ENCODE measurements around the gene CRIM1.

DNA sequence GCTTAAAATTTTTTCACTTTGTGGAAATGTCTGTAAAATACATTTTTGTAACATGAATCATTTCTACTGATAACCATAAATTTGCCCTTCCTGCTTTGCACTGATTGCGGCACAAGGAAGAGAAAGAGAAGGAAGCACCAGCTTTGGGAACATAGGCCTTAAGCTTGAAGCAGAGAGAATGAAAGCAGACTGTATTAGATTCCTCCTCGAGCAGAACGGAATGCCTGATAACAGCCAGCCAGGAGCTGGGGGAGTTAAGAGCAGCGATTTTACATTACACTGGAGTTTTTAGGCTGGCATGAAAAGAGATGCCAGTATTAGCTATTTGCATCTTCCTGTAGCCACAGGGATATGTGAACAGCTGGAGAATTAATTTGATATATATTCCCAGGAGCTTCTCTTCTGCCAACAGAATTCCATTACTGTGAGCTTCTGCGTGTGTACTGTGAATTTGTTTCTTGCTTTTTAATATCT is 33.5 kb downstream of the CRIM1 start:
- TF ChIP-seq, protein P1, sequence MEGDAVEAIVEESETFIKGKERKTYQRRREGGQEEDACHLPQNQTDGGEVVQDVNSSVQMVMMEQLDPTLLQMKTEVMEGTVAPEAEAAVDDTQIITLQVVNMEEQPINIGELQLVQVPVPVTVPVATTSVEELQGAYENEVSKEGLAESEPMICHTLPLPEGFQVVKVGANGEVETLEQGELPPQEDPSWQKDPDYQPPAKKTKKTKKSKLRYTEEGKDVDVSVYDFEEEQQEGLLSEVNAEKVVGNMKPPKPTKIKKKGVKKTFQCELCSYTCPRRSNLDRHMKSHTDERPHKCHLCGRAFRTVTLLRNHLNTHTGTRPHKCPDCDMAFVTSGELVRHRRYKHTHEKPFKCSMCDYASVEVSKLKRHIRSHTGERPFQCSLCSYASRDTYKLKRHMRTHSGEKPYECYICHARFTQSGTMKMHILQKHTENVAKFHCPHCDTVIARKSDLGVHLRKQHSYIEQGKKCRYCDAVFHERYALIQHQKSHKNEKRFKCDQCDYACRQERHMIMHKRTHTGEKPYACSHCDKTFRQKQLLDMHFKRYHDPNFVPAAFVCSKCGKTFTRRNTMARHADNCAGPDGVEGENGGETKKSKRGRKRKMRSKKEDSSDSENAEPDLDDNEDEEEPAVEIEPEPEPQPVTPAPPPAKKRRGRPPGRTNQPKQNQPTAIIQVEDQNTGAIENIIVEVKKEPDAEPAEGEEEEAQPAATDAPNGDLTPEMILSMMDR (IDR thresholded peaks at IDR 0.05), result no peak
- TF ChIP-seq POLR2AphosphoS5 (IDR thresholded peaks at IDR 0.05), result no peak
